Measurements from ENCODE around the gene EFCAB12.
A peak's percentile ranks its signal among the peaks of the same experiment; 100 is the strongest.
"Not testable (repeated sequence)": the region's sequence is repeated elsewhere in the genome, so short reads cannot be mapped to it uniquely, and the experiment has no call there.

The EFCAB12 gene

DNA sequence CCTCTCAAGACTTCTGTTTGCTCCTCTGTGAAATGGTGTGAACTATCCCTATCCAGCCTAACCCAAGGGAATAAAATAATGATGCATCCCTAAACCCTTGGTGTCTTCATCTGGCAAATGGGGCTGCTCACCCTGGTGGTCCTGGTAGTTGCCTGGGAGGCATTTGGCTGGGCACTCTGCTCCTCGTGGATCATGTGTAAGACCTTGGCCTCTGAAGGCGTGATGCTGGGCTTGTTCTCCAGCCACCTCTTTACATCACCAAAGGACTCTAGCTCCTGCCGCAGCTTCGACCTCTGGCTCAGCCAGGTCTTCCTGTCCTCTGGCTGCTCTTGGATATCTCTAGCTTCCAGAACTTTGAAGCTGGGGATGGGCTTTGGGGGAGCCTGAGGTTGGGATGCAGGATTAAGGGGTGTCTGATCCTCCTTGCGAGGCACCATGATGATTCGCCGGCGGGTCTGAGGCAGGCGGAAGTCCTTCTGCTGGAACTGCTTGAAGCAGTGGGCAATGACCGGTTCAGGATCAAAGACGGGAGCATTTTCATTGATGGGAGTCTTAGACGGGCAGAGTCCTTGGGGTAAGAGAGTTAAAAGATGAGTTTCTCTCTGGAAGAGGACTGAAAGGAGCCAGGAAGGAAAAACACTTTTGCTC is 7.1 kb downstream of the EFCAB12 start:
- no peak for DNase-seq (ENCODE audit: low read depth in 2 of 2)

DNA sequence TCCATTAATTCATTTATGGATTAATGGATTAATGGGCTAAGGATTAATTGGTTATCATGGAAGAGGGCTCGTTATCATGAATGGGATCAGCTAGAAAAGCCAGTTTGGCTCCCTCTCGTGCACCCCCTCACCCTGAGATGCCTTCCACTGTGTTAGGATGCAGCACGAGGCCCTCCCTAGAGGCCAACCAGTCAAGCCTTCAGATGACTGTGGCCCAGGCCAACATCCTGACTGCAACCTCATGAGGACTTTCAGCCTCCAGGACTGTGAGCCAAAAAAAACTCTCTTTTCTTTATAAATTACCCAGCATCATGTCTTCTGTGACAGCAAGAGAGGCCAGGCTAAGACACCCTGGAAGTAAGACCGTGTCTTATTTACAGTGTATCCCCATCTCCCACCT is 9.0 kb downstream of the EFCAB12 start:
- DNase-seq (ENCODE audit: low read depth in 2 of 2) = no peak

DNA sequence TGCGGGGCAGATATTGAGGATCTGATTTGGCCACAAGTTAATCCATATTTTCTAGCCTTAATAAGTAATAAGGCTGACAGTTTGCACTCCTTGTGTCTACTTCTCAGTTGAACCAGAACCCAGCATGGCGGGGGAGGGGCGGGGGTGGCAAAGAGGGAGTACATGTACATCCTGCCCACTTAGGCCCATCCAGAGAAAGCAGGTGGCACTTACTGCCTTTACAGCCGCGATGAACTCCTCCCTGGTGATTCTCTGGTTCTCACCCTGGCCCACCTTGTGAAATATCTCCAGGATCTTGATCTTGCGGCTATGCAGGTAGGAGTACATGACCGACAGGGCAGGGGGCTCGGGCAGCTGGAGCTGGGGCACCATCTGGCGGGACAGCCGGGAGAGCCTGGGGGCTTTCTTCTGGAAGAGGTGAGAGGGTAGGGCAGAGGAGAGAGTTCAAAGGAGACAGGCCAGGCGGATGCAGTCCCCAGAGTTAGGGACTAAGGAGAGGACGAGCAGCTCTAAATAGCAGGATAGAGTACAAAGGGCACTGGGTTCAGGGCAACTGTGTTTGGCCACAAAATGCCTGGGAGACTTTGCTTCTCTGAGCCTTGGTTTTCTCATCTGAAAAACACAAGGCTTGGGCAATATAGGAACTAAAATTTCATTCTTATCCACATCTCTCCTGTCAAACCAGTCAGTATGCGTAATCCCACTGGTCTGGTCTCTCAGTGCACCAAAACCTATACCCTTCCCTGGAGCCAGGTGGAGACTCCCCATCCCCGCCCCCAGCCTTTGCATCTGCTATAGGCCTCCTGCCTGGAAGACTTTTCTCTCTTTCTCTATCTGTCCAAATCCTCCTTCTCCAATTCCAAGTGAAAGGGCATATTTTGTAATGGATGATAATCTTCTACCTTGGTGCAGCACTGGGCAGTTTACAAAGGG is 10.1 kb downstream of the EFCAB12 start:
- no peak for DNase-seq (ENCODE audit: low read depth in 2 of 2)

DNA sequence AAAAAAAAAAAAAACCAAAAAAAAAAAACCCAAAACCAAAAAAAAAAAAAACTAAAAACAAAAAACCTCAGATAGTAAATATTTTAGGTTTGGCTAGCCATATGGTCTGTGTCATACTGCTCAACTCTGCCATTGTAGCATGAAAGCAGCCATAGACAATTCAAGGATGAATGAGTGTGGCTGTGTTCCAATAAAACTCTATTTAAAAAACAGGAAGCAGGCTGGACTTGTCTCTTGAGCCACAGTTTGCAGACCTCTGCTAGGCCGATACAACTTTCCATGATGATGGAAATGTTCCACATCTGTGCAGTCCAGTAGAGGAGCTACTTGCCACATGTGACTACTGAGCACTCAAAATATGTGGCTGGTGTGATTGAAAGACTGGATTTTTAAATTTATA is 11.1 kb downstream of the EFCAB12 start:
- DNase-seq (ENCODE audit: low read depth in 2 of 2) = no peak

DNA sequence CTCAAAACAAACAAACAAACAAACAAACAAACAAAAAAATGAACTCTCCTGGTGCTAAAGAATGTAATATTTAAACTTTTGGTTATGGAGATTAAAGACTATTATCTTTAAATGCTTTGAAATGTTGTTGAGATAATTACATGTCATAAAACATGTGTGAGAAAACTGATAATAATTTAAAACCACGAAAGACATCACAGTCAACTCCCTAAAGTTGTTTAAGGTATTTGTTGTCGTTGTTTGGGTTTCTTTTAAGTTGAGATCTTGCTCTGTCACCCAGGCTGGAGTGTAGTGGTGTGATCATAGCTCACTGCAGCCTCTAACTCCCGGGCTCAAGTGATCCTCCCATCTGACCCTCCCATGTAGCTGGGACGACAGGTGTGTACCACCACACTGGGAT is 12.0 kb downstream of the EFCAB12 start:
- DNase-seq (ENCODE audit: low read depth in 2 of 2) = no peak

DNA sequence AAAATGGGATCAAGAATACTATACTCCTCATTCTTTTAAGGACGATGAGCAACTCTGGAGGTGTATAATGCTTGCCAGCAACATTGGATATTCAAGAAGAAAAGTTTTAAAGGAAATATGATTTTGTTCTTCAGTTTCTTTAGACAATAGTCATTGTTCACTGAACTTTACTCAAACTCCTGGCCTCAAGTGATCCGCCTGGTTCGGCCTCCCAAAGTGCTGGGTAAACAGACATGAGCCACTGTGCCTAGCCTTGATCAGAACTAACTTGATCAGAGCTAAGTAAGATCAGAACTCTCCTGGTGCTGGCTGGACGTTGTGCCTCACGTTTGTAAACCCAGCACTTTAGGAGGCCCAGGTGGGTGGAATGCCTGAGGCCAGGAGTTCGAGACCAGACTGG is 12.6 kb downstream of the EFCAB12 start:
- no peak for DNase-seq (ENCODE audit: low read depth in 2 of 2)

DNA sequence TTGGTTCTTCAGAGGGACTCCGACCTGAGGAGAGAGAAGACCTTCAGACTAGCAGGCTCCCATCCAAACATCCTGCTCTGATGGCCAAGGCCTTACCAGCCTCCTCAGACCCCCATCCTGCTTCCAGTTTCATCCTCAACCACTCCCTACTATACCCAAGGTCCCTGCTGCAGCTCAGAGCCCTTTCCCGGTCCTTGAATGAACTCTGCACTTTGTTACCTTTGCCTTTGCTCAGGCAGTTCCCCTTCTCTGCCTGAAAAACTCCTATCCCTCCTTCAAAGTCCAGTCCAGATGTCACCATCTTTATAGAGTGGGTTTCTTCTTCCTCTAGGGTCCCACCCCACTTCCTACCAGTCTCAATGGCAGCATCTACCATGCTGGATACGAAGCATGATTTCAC is 13.1 kb downstream of the EFCAB12 start:
- DNase-seq (ENCODE audit: low read depth in 2 of 2) = no peak

DNA sequence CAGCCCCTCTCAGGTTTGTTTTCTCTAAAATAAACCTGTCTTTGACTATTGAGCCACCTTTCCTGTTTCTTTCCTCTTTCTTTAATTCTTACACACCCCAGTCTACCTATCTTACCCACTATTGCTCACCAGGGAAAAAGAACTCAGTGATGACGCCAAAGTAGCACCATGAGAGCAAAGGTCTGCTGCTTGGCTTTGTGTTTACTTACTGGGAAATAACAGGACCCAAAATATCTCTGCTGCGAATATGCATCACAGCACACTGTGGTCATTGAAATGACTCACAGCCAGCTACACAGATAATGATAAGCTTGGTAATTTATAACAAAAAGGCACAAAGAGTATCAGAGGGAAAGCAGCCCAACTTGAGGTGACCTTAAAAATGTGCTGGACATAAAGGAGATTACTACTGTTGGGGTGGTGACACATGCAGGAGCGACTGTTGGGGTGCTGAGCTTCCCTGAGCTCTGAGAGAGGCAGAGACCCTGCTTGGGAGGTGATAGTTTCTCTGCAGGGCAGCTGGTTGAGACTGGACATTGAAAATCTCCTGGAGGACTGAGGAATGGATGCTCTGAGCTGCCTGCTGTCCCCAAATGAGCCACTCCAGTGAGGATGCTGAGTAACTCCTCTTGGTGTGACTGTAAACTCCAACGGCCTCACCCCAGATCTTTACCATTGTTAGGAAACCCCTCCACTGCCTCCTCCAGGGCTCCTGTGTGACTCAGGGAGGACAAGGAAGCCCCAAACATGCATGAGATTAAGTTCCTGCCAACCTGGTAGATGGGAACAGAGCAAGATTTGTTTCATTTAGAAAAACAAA is 14.5 kb downstream of the EFCAB12 start:
- DNase-seq (ENCODE audit: low read depth in 2 of 2) = no peak

DNA sequence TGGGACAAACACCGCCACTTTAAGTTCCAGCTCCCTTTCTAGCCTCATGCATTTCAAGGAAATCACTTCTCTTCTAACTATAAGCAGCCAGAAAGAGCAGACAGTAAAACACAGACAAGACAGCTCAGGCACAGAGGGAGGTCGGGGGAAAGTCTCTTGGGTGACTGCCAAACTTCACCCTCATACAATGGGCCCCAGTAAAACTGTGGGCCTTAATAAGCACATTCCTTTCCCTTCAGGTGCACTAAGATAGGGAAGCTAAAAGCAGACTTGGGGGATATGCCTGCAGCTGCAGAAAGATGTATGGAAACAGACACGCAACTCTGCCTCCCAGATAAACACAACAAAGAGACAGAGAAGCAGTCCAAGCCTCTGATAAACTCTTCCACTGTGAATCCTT is 15.2 kb downstream of the EFCAB12 start:
- DNase-seq (ENCODE audit: low read depth in 2 of 2) = not testable (repeated sequence)

DNA sequence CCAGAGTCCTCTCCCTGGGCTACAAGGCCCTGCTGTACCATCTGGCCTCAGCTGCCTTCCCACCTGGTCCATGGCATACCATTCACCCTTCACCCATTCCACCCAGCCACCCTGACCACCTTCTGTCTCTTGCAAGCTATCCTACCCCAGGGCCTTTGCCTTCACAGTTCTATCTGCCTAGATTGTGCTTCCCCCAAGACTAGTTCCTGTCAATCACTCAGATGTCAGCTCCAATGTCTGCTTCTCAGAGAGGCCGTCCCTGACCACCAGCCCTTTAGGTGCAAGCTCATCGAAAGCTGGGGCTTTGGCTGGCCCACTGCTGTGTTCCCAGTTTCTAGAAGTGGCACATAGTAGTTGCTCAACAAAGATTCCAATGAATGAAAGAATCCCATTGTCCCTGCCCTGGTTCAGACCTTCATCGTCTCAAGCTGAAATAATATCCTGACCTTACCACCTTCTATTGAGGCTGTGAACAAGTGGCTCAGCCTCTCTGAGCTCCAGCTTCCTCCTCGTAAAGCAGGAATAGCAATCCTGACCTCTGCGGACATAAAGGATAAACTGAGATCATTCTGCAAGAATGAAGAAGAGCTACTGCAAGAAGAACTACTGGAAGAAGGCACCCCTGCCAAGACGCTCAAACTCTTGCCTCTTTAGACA is 15.8 kb downstream of the EFCAB12 start:
- no peak for DNase-seq (ENCODE audit: low read depth in 2 of 2)

DNA sequence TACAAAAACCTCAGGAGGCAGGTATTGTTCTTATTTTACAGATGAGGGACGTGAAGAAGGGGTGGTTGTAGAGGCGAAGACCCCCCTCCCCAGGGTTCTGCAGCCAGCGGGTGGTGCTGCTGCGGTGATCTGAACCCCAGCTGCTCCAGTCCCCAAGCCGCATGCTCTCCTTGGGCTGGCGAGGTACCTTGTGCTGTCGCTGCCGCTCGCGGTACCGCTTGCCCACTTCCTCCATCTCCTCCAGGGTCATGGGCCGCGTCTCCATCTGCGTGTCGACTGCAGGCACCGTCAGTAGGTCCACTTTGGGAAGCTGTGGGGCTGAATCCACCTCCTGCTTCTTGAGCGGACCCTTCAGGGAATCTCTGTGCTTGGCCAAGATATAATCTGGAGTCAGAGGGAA is 17.5 kb downstream of the EFCAB12 start:
- no peak for DNase-seq (ENCODE audit: low read depth in 2 of 2)

DNA sequence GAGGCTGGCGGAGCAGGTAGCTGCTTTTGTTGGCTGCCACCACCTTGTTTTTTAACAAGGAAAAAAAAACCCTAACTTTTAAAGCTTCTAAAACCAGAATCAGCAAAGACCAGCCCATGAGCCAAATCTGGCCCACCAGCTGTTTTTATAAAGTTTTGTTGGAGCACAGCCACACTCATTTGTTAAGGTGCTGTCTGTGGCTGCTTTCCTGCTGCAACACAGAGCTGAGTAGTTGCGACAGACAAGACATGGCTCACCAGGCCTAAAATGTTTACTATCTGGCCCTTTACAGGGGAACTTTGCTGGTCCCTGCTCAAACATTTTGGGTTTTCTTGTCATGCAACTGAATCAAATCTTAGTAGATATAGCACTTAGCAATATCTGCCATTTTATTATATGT is 18.9 kb downstream of the EFCAB12 start:
- DNase-seq (ENCODE audit: low read depth in 2 of 2) = no peak

DNA sequence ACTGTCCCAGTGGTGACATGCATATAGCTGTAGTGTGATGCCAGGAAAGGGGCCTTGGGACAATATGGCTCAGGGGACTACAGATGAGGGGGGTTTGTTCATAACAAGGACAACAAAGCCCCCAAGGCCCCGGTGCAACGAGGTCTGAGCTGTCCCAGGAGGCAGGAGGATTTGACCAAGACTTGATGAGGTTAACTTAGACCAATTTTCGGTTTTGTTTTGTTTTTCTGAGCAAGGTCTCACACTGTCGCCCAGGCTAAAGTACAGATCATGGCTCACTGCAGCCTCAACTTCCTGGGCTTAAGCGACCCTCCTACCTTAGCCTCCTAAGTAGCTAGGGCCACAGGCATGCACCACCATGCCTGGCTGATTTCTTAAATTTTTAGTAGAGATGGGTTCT is 23.8 kb downstream of the EFCAB12 start:
- DNase-seq (ENCODE audit: low read depth in 2 of 2) = no peak

DNA sequence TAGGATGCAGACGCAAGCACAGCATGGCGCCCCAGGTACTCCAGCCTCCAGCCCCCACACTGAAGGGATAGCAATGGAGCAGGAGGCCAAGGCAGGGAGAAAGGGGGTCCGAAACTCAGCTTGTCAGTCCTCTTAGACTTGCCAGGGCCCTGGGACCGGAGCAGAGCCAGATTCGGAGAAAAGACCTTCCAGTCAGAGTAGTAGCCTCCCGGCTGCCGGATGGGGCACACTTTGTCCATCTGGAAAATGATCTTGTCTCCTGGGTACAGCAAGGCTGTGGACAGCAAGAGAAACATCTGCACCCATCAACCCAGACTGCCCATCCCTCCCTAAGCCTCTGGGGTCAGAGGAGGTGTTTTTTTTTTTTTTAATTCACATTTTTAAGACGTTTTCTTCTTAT is 24.3 kb downstream of the EFCAB12 start:
- DNase-seq (ENCODE audit: low read depth in 2 of 2) = no peak

DNA sequence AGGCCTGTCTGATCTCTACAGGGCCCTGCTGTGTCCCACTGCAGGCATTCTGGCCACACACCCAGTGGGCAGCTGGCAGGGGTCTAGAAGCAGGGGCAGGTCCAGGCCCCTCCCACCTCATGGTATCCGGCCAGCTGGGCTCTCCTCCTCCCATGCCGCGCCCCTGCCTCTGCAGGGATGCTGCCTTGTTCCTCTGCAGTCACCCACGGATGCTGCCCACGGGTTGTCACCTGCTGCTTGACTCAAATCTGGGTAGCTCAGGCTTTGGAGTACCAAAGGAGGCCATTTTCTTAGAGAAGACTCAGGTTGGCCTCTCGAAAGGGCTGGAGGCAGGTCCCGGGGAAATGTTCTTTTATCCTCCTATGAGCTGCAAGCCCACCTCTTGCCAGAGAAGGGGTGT is 25.0 kb downstream of the EFCAB12 start:
- no peak for DNase-seq (ENCODE audit: low read depth in 2 of 2)

DNA sequence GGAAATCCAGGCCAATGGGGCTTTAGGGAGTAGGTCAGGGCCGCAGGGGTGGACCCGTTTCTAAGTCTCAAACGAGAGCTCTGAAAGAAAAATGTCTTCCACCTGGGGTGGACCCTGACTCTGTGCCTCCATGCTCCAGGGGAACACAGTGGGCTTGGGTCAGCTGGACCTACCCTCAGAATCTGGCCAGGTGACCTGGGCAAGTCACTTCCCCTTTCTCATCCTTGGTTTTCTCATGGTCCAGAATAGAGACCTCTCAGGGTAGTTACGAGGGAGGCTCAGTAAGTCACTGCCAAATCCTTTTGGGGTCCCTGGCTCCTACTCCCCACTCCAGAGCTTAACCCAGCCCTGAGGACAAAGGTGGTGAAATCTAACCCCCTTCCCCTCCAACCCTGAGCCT is 25.8 kb downstream of the EFCAB12 start:
- no peak for DNase-seq (ENCODE audit: low read depth in 2 of 2)

DNA sequence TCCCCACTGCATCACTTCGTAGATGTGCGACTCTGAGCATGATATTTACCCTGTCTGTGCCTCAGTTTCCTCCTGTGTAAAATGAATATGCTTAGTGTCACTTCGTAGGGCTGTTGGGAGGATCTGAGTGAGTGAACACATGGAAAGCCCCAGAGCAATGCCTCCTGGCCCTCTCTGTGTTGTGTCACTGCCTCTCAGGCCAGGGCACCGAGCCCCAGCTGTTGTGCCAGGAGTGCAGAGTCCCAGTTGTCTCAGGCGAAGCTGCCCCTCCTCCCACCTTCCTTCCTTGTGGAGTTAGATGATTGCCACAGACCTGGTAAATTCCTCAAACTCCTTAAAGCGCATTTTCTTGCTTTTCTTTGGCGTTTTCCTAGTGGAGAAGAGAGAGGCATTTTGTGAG is 26.2 kb downstream of the EFCAB12 start:
- DNase-seq (ENCODE audit: low read depth in 2 of 2) = no peak

DNA sequence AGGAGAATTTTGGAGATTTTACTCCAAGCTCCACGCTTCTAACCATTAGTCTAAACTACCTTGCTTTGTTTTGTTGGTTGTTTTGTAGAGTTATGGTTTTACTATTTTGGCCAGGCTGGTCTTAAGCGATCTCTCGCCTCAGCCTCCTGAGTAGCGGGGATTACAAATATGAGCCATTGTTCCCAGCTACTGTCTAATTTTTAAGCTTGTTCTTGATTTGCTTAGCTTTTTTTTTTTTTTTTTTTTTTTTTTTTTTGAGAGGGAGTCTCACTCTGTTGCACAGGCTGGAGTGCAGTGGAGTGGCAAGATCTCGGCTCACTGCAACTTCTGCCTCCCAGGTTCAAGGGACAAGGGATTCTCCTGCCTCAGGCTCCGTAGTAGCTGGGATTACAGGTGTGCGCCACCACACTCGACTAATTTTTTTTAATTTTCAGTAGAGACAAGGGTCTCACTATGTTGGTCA is 28.5 kb downstream of the EFCAB12 start:
- no peak for DNase-seq (ENCODE audit: low read depth in 2 of 2)

DNA sequence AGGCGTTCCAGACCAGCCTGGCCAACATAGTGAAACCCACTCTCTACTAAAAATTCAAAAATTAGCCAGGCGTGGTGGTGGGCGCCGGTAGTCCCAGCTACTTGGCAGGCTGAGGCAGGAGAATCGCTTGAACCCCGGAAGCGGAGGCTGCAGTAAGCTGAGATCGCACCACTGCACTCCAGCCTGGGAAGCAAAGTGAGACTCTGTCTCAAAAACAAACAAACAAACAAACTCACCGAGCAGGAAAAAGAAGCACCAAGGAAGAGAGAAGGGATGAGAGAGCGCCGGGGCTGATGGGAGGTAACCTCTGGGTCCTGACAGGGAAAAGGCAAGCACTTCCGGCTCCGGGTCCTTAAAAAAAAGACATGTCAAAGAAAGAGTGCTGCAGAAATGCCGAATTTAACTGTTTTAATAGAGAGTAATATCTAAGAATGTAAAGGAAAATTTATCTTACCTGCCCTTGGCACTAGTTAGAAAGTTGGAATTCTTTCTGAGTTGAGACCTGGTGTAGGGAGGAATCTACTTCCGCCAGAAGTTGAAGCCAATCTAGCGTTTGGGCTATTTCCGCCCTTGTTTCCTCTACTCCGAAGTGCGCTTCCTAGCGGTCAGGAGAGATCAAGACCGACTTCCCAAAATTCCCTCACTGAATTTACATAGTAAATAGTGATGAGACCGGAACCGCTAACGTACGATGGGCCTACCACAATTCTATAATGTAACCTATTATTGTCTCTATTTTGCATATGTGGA is 29.1 kb downstream of the EFCAB12 start:
- DNase-seq (ENCODE audit: low read depth in 2 of 2) = peak; percentile 43 to 47

DNA sequence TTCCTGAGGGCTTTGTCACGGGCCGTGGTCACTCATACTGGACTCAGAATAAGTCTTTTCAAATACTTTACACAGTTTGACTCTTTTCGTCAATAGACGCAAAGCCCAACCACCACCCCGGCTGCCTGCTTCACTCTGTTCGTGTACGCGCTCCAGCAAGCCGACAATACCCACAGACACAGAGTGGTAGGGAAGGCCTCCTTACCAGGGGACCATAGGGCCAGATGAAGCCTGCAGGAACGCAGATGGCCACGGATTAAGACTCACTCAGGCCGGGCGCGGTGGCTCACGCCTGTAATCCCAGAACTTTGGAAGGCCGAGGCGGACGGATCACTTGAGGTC is 29.7 kb downstream of the EFCAB12 start:
- DNase-seq (ENCODE audit: low read depth in 2 of 2) = no peak

All from stimulated activated CD8-positive, alpha-beta memory T cell treated with anti-CD3 and anti-CD28 coated beads, Interleukin-2, amount 100 ng/mL, for 1 hour (primary cell).